DMS153 treated with DMSO at 0.1 percent for 48 hours (cell line): ENCODE measurements around the gene ANKRD33.

Experiments used
- DNase-seq: peaks from one replicate; lab custom pipeline; 2025; ENCODE audit not compliant: unreplicated experiment; lab: John Stamatoyannopoulos, UW

Gene ANKRD33

GRCh38 chr12:51938726-51939125, 50.8 kb downstream of the ANKRD33 start:
- DNase-seq, result no peak

- peak; percentile 43 for DNase-seq
Observed at GRCh38 chr12:51941011-51941581, 53.2 kb downstream of the ANKRD33 start.
